Smooth muscle cell (in vitro differentiated cells): ENCODE results near the gene SEMA6A. TPM values are rescaled to one million over a fixed set of nuclear protein-coding genes. Genes with fewer than 3 reads are reported as not detected.

Experiments
- DNase-seq: peaks from one replicate; lab custom pipeline; 2025; ENCODE audit not compliant: unreplicated experiment; lab: John Stamatoyannopoulos, UW
- H2AFZ ChIP-seq: fragments of 200-600 bp; sonication (generic); 2 replicates; pipeline ENCODE4 v1.6.0; 2016; ENCODE audit warnings: antibody characterized with exemption, low read depth, mild to moderate bottlenecking
- H3F3A ChIP-seq: fragments of 200-600 bp; sonication (generic); 2 replicates; pipeline ENCODE4 v1.6.0; 2017; ENCODE audit warnings: antibody characterized with exemption, low read depth
- H3K27ac ChIP-seq: fragments of 200-600 bp; sonication (generic); 2 replicates; pipeline ENCODE4 v1.5.1; 2016; ENCODE audit warnings: low read depth, mild to moderate bottlenecking
- H3K27me3 ChIP-seq: fragments of 200-600 bp; sonication (generic); 2 replicates; pipeline ENCODE4 v1.6.1; 2016; ENCODE audit warnings: low read depth, mild to moderate bottlenecking
- H3K36me3 ChIP-seq: fragments of 200-600 bp; sonication (generic); 2 replicates; pipeline ENCODE4 v1.5.1; 2016; ENCODE audit warnings: low read depth
- H3K4me1 ChIP-seq: fragments of 200-600 bp; sonication (generic); 2 replicates; pipeline ENCODE4 v1.5.1; 2016; ENCODE audit warnings: low read depth
- H3K4me2 ChIP-seq: fragments of 200-600 bp; sonication (generic); 2 replicates; pipeline ENCODE4 v1.6.0; 2016; ENCODE audit warnings: mild to moderate bottlenecking
- H3K4me3 ChIP-seq: fragments of 200-600 bp; sonication (generic); 2 replicates; pipeline ENCODE4 v1.5.1; 2016; ENCODE audit warnings: mild to moderate bottlenecking
- H3K79me2 ChIP-seq: fragments of 200-600 bp; sonication (generic); 2 replicates; pipeline ENCODE4 v1.6.0; 2016; ENCODE audit warnings: low read depth, mild to moderate bottlenecking
- H3K9ac ChIP-seq: fragments of 200-600 bp; sonication (generic); 2 replicates; pipeline ENCODE4 v1.6.0; 2016; ENCODE audit warnings: low read depth
- H3K9me3 ChIP-seq: fragments of 200-600 bp; sonication (generic); replicated peaks from 2 replicates; pipeline ENCODE4 v1.5.1; 2016; ENCODE audit warnings: low read depth
- H4K20me1 ChIP-seq: fragments of 200-600 bp; sonication (generic); 2 replicates; pipeline ENCODE4 v1.6.0; 2016; ENCODE audit warnings: low read depth
- CTCF ChIP-seq: fragments of 200-600 bp; sonication (generic); IDR thresholded peaks from 2 replicates; pipeline ENCODE4 v1.5.1; 2017; ENCODE audit warnings: borderline replicate concordance, mild to moderate bottlenecking, antibody characterized with exemption; ENCODE audit not compliant: insufficient read depth, poor library complexity, severe bottlenecking
- WGBS: methylation state at CpG from one replicate; pipeline ENCODE4 v1.1.7; 2016; ENCODE audit warnings: low lambda C conversion rate; 5-methylcytosine and 5-hydroxymethylcytosine counted together
- polyA plus RNA-seq: library from polyadenylated mRNA; unstranded; fragments of >200 nt; fragmentation: Nextera tagmentation; extraction: Ambion mirVana; gene quantifications from 2 replicates; pipeline ENCODE4 v1.2.1, GENCODE V29; 2016
- total RNA-seq: library from RNA; depleted of rRNA; stranded (reverse); fragments of >200 nt; gene quantifications from 2 replicates; pipeline ENCODE4 v1.2.3, GENCODE V29; 2014

The SEMA6A gene
- total and polyA plus RNA-seq, 2 experiments from 2014 or later: 6.3 to 12.9 TPM

GRCh38 chr5:116605310-116606070, 30.9 kb upstream of the SEMA6A start:
- no peak for DNase-seq
- Histone ChIP-seq H4K20me1 (no peaks in the 10 kb centered on the region), H3F3A (no peaks in the 10 kb centered on the region), H2AFZ (no peak overlapping the region), H3K79me2 (no peaks in the 10 kb centered on the region), H3K9ac (no peak overlapping the region), H3K27me3 (no peaks in the 10 kb centered on the region), H3K4me1 (no peaks in the 10 kb centered on the region), H3K4me2 (no peak overlapping the region), H3K9me3 (no peaks in the 10 kb centered on the region), H3K36me3 (no peaks in the 10 kb centered on the region), H3K4me3 (no peak overlapping the region), H3K27ac (no peak overlapping the region)
- WGBS: 90% methylated on average over 4 of the region's 4 CpGs
- TF ChIP-seq CTCF: no peak

- Histone ChIP-seq H3K4me2 (no peak overlapping the region), H3K4me3 (no peak overlapping the region), H3K36me3 (no peaks in the 10 kb centered on the region), H3F3A (no peaks in the 10 kb centered on the region), H3K27me3 (no peaks in the 10 kb centered on the region), H3K27ac (no peak overlapping the region), H3K9ac (no peak overlapping the region), H3K79me2 (no peaks in the 10 kb centered on the region), H4K20me1 (no peaks in the 10 kb centered on the region), H3K9me3 (no peaks in the 10 kb centered on the region), H2AFZ (no peak overlapping the region), H3K4me1 (no peaks in the 10 kb centered on the region)
- no peak for TF ChIP-seq CTCF
- 94% methylated on average over 4 of the region's 4 CpGs for WGBS
- DNase-seq: no peak
These were observed 30.2 kb upstream of the SEMA6A start for GRCh38 chr5:116604805-116605204.

- Histone ChIP-seq H3K4me3 (no peak overlapping the region), H4K20me1 (no peaks in the 10 kb centered on the region), H2AFZ (no peak overlapping the region), H3K9me3 (no peaks in the 10 kb centered on the region), H3K27me3 (no peaks in the 10 kb centered on the region), H3K4me2 (peak overlapping the region; percentile 34), H3F3A (no peaks in the 10 kb centered on the region), H3K9ac (no peak overlapping the region), H3K27ac (no peak overlapping the region), H3K36me3 (no peaks in the 10 kb centered on the region), H3K4me1 (no peaks in the 10 kb centered on the region), H3K79me2 (no peaks in the 10 kb centered on the region)
- 35% methylated on average over 3 of the region's 3 CpGs for WGBS
- DNase-seq: no peak
- no peak for TF ChIP-seq CTCF
These were observed 26.3 kb upstream of the SEMA6A start for GRCh38 chr5:116600876-116601275.

GRCh38 chr5:116598911-116599310, 24.3 kb upstream of the SEMA6A start:
- no peak overlapping the region for H3K27ac ChIP-seq

More at GRCh38 chr5:116598911-116599310, 24.3 kb upstream of the SEMA6A start:
- H3K27me3 ChIP-seq: no peaks in the 10 kb centered on the region
- no peaks in the 10 kb centered on the region for H3K36me3 ChIP-seq
- H3F3A ChIP-seq: no peaks in the 10 kb centered on the region
- 94% methylated on average over 1 of the region's 1 CpG for WGBS
- DNase-seq: no peak
- no peak overlapping the region for H3K4me2 ChIP-seq
- H3K9me3 ChIP-seq: no peaks in the 10 kb centered on the region
- H3K4me1 ChIP-seq: no peaks in the 10 kb centered on the region
- no peaks in the 10 kb centered on the region for H4K20me1 ChIP-seq
- TF ChIP-seq CTCF: no peak
- H2AFZ ChIP-seq: no peak overlapping the region
- no peak overlapping the region for H3K4me3 ChIP-seq
- no peak overlapping the region for H3K9ac ChIP-seq
- no peaks in the 10 kb centered on the region for H3K79me2 ChIP-seq
